Left lung (tissue), 10 donors: Measurements from ENCODE around the gene RPRM. TPM values are rescaled to one million over a fixed set of nuclear protein-coding genes. Genes with fewer than 3 reads are reported as not detected.

Source experiments
- ATAC-seq: fragments of 200-7000 bp; cut with Tn5 transposase; one replicate; pipeline ENCODE4 v1.9.1; 2020; ENCODE audit warnings: moderate library complexity
- DNase-seq, 4 donors: peaks; one replicate each; pipeline ENCODE4 v3.0.0-alpha.2; 2013 to 2020
- H3K27ac ChIP-seq, 2 donors: fragments of 200-600 bp; sonication (generic) in 1 of 2; one replicate each; pipeline versions ENCODE4 v1.5.0 to v1.8.0; 2020 to 2021
- H3K27me3 ChIP-seq, 2 donors: fragments of 200-600 bp; sonication (generic) in 1 of 2; one replicate each; pipeline versions ENCODE4 v1.5.0 to v1.8.0; 2020 to 2021
- H3K36me3 ChIP-seq, 2 donors: fragments of 200-600 bp; sonication (generic) in 1 of 2; one replicate each; pipeline versions ENCODE4 v1.5.0 to v1.8.0; 2020 to 2021
- H3K4me1 ChIP-seq, 2 donors: fragments of 200-600 bp; one replicate each; pipeline ENCODE4 v1.8.0; 2021
- H3K4me3 ChIP-seq, 2 donors: fragments of 200-600 bp; sonication (generic) in 1 of 2; one replicate each; pipeline versions ENCODE4 v1.5.0 to v1.8.0; 2020 to 2021; ENCODE audit warnings: mild to moderate bottlenecking in 1 of 2
- H3K9me3 ChIP-seq, 2 donors: fragments of 200-600 bp; sonication (generic) in 1 of 2; one replicate each; pipeline versions ENCODE4 v1.5.0 to v1.8.0; 2020 to 2021
- CTCF ChIP-seq, 2 donors: fragments of 200-600 bp; sonication (generic) in 1 of 2; IDR thresholded peaks; one replicate each; pipeline versions ENCODE4 v1.5.0 to v1.8.0; 2021; ENCODE audit warnings: antibody characterized with exemption in 2 of 2
- intact Hi-C, 2 donors: fragments of 100-400 bp; cut with DNase I; formaldehyde crosslinking; loops; one replicate each; pipeline versions ENCODE4 v1.11.2 to v1.14.2; 2022
- polyA plus RNA-seq, 6 donors: library from polyadenylated mRNA; unstranded; fragments of 120-200 nt; gene quantifications; one replicate each; pipeline ENCODE4 v1.2.1, GENCODE V29; 2013; ENCODE audit not compliant: insufficient read length in 6 of 6
- total RNA-seq, 2 donors: library from RNA; stranded (reverse); fragmentation: NEBNext Ultra II Directional; extraction: Animal tissue kit (Norgen Biotek cat#: 25700); gene quantifications; one replicate each; pipeline ENCODE4 v1.2.1, GENCODE V29; 2021
- donor health status: DM: no; HTN: yes; CAD: no.
- donor health status: DM: no; HTN: no; CAD: no.

The RPRM gene
- total and polyA plus RNA-seq, 8 donors, result 0.50 to 1.9 (median 0.82) TPM; not detected in 1

- Histone ChIP-seq H3K36me3 (no peaks in the 10 kb centered on the region), H3K27me3 (no peaks in the 10 kb centered on the region), H3K27ac (no peak overlapping the region), H3K4me3 (no peak overlapping the region), H3K9me3 (no peaks in the 10 kb centered on the region), H3K4me1 (no peaks in the 10 kb centered on the region)
- no peak for ATAC-seq
- DNase-seq, result no peak
- intact Hi-C loops, result no loop called here
- TF ChIP-seq CTCF (IDR thresholded peaks at IDR 0.05), result no peak
Measured at GRCh38 chr2:153433403-153433802, 45.2 kb downstream of the RPRM start.

GRCh38 chr2:153432381-153432780 is 46.2 kb downstream of the RPRM start:
- Histone ChIP-seq H3K9me3 (no peaks in the 10 kb centered on the region), H3K36me3 (no peaks in the 10 kb centered on the region), H3K4me3 (no peak overlapping the region), H3K4me1 (no peaks in the 10 kb centered on the region), H3K27me3 (no peaks in the 10 kb centered on the region), H3K27ac (no peak overlapping the region)
- intact Hi-C loops, result no loop called here
- ATAC-seq (no peak), DNase-seq (no peak)
- TF ChIP-seq CTCF (IDR thresholded peaks at IDR 0.05), result no peak

DNA sequence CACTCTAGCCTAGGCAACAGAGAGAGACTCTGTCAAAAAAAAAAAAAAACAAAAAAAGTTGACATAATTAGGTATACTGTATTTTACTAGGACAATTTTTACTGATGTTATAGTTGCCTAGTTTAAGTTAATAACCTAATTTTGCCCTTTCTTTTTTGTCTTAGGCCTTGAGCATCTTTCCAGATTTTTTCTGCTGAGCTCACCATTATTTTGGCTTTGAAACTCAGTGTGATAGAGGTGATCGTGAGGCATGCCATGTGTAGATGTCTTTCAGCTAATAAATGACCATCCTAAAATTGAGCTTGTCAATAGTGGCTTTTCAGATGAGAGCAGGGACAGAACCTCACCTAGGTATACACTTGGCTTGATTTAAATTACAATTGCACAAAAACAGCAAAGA is 47.4 kb downstream of the RPRM start:
- no peaks in the 10 kb centered on the region for H3K9me3 ChIP-seq
- no peaks in the 10 kb centered on the region for H3K36me3 ChIP-seq
- H3K4me3 ChIP-seq, result no peak overlapping the region
- no peak for TF ChIP-seq CTCF (IDR thresholded peaks at IDR 0.05)
- H3K4me1 ChIP-seq, result no peaks in the 10 kb centered on the region
- DNase-seq (no peak), ATAC-seq (no peak)
- H3K27me3 ChIP-seq, result no peaks in the 10 kb centered on the region
- intact Hi-C loops, result no loop called here
- H3K27ac ChIP-seq, result no peak overlapping the region
